GM23248 (cell line): Measurements from ENCODE around the gene BICD1.

Experiments used
- EZH2 ChIP-seq: fragments of 200-600 bp; sonication (generic); IDR thresholded peaks from 2 replicates; pipeline ENCODE4 v1.6.1; 2018; ENCODE audit warnings: antibody characterized with exemption, mild to moderate bottlenecking; ENCODE audit not compliant: insufficient read depth, poor library complexity, severe bottlenecking
- EZH2phosphoT487 ChIP-seq: fragments of 200-600 bp; sonication (generic); IDR thresholded peaks from 2 replicates; pipeline ENCODE4 v1.6.1; 2018; ENCODE audit warnings: antibody characterized with exemption, moderate library complexity, mild to moderate bottlenecking, low read depth; ENCODE audit not compliant: insufficient read depth

DNA sequence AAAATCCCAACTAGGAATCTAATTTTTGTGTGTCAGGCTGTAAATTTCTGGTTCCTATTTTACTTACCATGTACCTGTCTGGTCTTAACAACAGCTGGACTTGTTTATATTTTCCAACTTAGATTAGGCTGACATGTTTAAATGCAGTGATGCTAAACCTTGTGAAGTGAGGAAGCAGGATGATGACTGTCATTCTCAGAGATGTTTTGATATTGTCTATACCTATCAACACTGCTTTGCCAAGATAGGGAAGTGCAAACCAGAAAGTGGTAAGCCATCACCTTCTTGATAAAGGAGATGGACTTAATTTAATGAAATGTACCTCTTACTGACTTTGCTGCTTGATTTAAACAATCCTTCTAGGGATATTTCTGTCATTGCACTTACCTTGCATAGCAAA, 2.1 kb downstream of the BICD1 start:
- no peak for TF ChIP-seq EZH2
- TF ChIP-seq EZH2phosphoT487, result no peak
